Measurements from ENCODE around the gene CIZ1. TPM values are rescaled to one million over a fixed set of nuclear protein-coding genes. Genes with fewer than 3 reads are reported as not detected.

The CIZ1 gene
- total and polyA plus RNA-seq, 2 of the 13 experiments (the other 11 are each of a cell fraction or from before 2014, with no cell fraction given): 30.6 to 50.3 TPM

- TF ChIP-seq ZNF609 (CRISPR knock-in tag; IDR thresholded peaks at IDR 0.05; ENCODE audit: borderline replicate concordance) (no peak), ZNF644 (CRISPR knock-in tag; IDR thresholded peaks at IDR 0.05; ENCODE audit: low read depth) (no peak), BHLHE40 (IDR thresholded peaks at IDR 0.05; ENCODE audit: low read length) (peak; percentile 21; the same call in 1 of the 2 replicates), PCBP2 (optimal IDR thresholded peaks at IDR 0.05; ENCODE audit: low read depth, low read length, poor library complexity, severe bottlenecking) (no peak), ZNF160 (CRISPR knock-in tag; IDR thresholded peaks at IDR 0.05) (no peak), PCBP1 (IDR thresholded peaks at IDR 0.05; ENCODE audit: borderline replicate concordance, low read depth, low read length) (no peak), ZNF441 (CRISPR knock-in tag; IDR thresholded peaks at IDR 0.05; ENCODE audit: borderline replicate concordance) (peak; percentile 67; the same call in 1 of the 2 replicates), ZBTB8A (CRISPR knock-in tag; IDR thresholded peaks at IDR 0.05; ENCODE audit: borderline replicate concordance, low read depth) (no peak), SNAI1 (CRISPR knock-in tag; IDR thresholded peaks at IDR 0.05; ENCODE audit: borderline replicate concordance) (no peak), HIC2 (CRISPR knock-in tag; IDR thresholded peaks at IDR 0.05; ENCODE audit: low read depth) (no peak), ZNF547 (CRISPR knock-in tag; IDR thresholded peaks at IDR 0.05) (no peak; the same call in 1 of the 2 replicates), ZNF709 (CRISPR knock-in tag; IDR thresholded peaks at IDR 0.05) (no peak), YEATS2 (CRISPR knock-in tag; IDR thresholded peaks at IDR 0.05; ENCODE audit: borderline replicate concordance) (no peak), HOXA5 (CRISPR knock-in tag; IDR thresholded peaks at IDR 0.05) (no peak), PBX2 (CRISPR knock-in tag; IDR thresholded peaks at IDR 0.05) (no peak), PRMT3 (CRISPR knock-in tag; IDR thresholded peaks at IDR 0.05; ENCODE audit: borderline replicate concordance, low read depth) (no peak), ELK4 (CRISPR knock-in tag; IDR thresholded peaks at IDR 0.05; ENCODE audit: borderline replicate concordance) (no peak), ZNF382 (CRISPR knock-in tag; IDR thresholded peaks at IDR 0.05; ENCODE audit: borderline replicate concordance) (no peak), LCORL (IDR thresholded peaks at IDR 0.05) (no peak), LCORL (CRISPR knock-in tag; IDR thresholded peaks at IDR 0.05) (peak; percentile 29; the same call in 1 of the 2 replicates), NRL (CRISPR knock-in tag; IDR thresholded peaks at IDR 0.05; ENCODE audit: borderline replicate concordance) (no peak)
These were observed 11.8 kb upstream of the CIZ1 start, which contains the start of gene DNM1 (continued) for GRCh38 chr9:128203024-128203706.

Measured in HepG2 (cell line).